ENCODE data around the gene PTH2.
"Not testable (repeated sequence)": the region's sequence is repeated elsewhere in the genome, so short reads cannot be mapped to it uniquely, and the experiment has no call there.

PTH2 gene, protein sequence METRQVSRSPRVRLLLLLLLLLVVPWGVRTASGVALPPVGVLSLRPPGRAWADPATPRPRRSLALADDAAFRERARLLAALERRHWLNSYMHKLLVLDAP

GRCh38 chr19:49423071-49423984 lies at the start of gene PTH2:
Gene PTH2 (minus strand): TSS chr19:49423441. CDS start chr19:49423339, 102 bp downstream.
- DNase-seq = no peak

DNA sequence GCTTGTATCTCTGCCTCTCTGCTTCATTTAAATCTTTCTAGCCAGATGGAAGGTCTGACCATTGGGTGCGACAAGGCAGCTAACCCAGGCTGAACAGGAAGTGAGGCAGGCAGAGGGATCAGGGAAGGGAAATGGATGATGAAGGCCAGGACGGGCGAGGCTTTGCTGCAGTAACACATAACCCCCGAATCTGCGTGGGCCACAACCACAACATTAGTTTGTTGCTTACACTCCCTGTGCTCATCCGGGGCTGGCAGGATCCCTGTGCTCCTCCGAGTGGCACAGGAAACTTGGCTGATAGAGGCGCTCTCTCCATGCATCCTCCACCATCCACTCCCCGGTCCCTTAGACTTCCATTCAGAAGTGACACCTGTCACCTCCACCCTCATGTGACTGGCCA lies 49.7 kb upstream of the PTH2 start:
- DNase-seq = no peak

GRCh38 chr19:49470615-49470978 lies 47.4 kb upstream of the PTH2 start:
- no peak for DNase-seq

DNA sequence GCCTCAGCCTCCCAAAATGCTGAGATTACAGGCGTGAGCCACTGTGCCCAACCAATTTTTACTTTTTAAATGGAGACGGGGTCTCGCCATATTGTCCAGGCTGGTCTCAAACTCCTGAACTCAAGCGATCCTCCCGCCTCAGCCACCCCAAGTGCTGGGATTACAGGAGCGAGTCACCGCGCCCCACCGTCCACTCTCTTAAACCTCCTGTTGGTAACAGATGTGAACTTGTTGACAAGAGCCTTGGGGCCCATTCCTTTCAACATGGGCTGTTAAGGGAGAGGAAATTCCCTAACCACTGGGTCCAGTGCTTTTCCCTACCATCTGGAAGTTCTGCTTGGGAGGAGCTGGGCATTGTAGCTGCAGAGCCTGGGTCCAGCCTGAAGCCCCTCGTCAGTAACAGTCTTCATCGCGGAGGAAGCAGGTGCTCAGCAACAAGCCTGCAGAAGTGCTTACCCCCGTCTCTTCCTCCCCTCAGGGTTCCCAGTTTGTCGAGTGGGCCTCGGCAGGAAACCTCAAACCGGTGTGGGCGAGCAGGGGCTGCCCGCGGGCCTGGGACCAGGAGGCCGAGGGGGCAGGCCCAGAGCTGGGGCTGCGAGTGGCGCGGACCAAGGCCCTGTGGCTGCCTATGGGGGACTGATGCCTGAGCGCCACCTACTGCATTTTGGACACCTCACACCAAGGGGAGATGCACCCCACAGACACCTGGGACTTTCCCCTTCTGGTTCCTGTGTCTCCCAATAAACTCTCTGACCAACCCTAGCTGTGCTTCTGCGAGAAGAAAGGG lies 46.8 kb upstream of the PTH2 start:
- DNase-seq = no peak

GRCh38 chr19:49468746-49469447 lies 45.7 kb upstream of the PTH2 start:
- DNase-seq = no peak

DNA sequence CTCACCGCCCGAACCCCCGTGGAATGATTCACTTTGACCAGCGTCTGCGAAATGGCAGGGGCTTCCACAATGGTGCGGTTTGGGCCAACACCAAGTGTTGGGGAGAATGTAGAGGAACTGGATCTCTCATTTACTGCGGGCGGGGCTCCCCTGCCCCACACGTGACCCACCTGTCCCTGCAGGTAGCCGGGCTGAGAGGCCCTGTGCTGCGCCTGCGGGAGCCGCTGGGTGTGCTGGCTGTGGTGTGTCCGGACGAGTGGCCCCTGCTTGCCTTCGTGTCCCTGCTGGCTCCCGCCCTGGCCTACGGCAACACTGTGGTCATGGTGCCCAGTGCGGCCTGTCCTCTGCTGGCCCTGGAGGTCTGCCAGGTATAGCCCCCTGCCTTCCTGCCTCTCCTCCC lies 45.0 kb upstream of the PTH2 start:
- no peak for DNase-seq

DNA sequence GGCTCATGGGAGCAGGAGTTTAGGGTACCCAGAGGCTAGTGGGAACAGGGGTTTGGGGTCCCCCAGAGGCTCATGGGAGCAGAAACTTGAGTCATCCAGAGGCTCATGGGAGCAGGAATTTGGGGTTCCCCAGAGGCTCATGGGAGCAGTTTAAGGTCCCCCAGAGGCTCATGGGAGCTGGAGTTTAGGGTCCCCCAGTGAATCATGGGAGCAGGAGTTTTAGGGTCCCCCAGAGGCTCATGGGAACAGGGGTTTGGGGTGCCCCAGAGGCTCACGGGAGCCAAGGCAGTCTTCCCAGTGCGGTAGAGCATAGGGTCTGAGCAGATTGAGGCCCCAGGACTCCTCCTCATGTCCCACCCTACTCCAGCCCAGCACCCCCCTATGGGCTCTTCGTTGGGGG lies 42.1 kb upstream of the PTH2 start:
- DNase-seq = no peak

DNA sequence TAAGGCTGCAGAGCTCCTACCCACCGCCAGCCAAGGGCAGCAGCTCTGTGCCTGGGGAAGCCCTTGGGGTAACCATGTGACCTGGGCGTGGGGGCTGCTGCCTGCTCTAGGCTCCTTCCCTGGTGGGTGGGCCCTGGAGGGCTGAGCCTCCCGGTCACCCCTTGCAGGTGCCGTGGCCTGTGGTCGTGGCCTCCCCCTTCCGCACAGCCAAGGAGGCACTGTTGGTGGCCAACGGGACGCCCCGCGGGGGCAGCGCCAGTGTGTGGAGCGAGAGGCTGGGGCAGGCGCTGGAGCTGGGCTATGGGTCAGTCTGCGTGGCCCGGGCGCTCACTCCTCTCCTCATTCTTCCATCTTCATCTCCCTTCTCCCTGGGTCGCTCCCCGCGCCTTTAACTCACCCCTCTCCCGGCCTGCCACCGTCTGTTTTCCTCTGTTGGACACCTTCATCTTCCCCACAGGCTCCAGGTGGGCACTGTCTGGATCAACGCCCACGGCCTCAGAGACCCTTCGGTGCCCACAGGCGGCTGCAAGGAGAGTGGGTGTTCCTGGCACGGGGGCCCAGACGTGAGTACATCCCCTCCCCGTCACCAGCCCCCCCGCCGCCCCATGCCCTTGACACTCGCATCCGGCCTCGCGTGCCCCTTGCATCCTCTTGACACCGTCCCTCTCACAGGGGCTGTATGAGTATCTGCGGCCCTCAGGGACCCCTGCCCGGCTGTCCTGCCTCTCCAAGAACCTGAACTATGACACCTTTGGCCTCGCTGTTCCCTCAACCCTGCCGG lies 40.9 kb upstream of the PTH2 start:
- DNase-seq = no peak

DNA sequence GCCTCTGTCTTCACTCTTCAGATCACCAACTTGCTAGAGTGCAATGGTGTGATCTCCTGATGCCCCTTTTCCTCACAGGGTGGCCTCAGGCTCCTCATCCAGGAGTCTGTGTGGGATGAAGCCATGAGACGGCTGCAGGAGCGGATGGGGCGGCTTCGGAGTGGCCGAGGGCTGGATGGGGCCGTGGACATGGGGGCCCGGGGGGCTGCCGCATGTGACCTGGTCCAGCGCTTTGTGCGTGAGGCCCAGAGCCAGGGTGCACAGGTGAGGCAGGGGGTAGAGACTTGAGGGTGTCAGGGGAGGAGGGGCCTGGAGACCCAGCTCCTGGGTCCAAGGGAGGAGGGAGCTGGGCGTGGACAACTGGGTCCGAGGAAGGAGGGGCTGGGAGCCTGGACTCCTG lies 39.3 kb upstream of the PTH2 start:
- no peak for DNase-seq

GRCh38 chr19:49461656-49462055 lies 38.4 kb upstream of the PTH2 start:
- no peak for DNase-seq

- DNase-seq = not testable (repeated sequence)
Measured at GRCh38 chr19:49461130-49461529, 37.9 kb upstream of the PTH2 start.

DNA sequence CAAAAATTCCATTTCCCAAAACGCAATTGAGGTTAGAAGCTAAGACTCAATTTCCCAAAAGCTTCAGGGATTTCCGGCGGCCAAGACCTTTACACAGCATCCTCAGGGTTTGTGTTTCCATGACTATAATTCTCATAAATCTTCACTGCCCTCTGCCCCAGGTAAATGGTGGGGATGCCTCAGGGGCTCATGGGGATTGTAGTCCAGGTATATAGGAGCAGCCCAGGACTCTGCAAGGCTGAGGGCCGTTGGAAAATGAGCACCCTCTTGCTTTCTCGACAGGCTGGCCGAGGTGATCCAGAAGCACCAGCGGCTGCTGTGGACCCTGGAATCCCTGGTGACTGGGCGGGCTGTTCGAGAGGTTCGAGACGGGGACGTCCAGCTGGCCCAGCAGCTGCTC lies 36.1 kb upstream of the PTH2 start:
- DNase-seq = no peak

GRCh38 chr19:49458567-49458903 lies 35.3 kb upstream of the PTH2 start:
- no peak for DNase-seq

DNA sequence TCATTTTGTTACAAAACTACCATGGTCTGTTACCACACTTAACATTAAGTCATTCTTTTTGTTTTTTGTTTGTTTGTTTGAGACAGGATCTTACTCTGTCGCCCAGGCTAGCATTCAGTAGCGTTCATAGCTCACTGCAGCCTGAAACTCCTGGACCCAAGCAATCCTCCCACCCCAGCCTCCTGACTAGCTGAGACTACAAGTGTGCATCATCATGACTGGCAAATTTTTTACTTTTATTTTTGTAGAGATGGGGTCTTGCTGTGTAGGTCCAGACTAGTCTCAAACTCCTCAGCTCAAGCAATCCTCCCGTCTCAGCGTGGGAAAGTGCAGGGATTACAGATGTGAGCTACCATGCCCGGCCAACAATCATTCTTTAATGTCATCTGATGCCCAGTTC lies 33.1 kb upstream of the PTH2 start:
- DNase-seq = no peak

GRCh38 chr19:49455773-49456172 lies 32.5 kb upstream of the PTH2 start:
- DNase-seq = no peak

GRCh38 chr19:49453757-49454240 lies 30.6 kb upstream of the PTH2 start:
- DNase-seq = no peak

GRCh38 chr19:49453013-49453756 lies 29.9 kb upstream of the PTH2 start, which contains the start of gene ALDH16A1:
Gene ALDH16A1 (plus strand): TSS chr19:49453225. CDS start chr19:49453332, 107 bp downstream.
- DNase-seq = peak; percentile 95

GRCh38 chr19:49451430-49452181 lies 28.4 kb upstream of the PTH2 start, which contains the start of gene PIH1D1:
Gene PIH1D1 (minus strand): TSS chr19:49451814. CDS start chr19:49451574, 240 bp downstream.
- DNase-seq = peak; percentile 87

DNA sequence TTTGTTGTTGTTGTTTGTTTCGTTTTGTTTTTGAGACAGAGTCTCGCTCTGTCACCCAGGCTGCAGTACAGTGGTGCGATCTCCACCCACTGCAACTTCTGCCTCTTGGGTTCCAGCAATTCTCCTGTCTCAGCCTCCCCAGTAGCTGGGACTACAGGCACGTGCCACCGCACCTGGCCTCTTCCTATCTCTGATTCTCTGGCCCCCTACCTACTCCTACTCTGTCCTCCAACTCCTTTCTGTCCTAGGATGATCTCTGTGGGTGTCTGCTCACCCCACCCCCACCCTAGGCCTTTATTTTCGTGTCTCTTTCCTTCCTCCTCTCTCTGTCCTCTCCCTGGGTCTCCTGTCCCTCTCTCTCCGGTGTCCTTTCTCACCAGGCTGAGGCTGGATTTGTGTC lies 27.2 kb upstream of the PTH2 start:
- DNase-seq = no peak

GRCh38 chr19:49448432-49448786 lies 25.2 kb upstream of the PTH2 start:
- no peak for DNase-seq

Data from GOT3 (cell line).